GM19455 (cell line): Measurements from ENCODE around the gene PGLYRP1.

Experiments
- ATAC-seq: cut with Tn5 transposase; IDR thresholded peaks from one replicate; pipeline ENCODE4 v1.9.1; 2021; ENCODE audit not compliant: unreplicated experiment

The PGLYRP1 gene

GRCh38 chr19:45972081-45972946, 50.5 kb downstream of the PGLYRP1 start:
- no peak for ATAC-seq

DNA sequence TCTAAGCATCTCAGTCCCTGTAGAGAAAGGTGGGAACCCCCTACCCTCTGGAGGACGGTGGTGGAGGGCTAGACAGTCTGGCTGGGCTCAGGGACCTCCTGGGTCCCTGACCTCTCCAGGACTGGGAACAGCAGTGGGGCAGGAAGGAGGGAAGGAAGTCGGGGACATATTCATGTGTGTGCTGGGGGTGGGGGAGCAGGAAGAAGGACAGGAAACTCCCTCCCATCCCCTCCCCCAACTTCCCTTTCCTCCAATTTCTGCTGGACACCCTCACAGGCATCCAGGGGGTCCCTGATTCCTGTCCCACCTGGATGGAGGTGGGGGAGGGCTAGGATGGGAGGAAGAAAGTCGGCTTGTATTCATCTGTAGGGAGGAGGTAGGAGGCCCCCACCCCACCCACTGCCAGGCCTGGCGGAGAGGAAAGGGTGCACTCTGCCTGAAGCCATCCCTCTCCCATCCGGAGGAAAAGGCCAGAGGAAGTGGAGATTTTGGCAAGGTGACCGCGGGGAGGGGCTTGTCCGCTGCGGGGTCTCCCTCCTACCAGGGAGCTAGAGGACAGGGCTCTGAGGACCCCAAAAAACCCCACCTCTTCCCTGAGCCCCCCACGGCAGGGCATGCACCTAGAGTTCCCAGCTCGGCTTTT, 51.5 kb downstream of the PGLYRP1 start:
- no peak for ATAC-seq

DNA sequence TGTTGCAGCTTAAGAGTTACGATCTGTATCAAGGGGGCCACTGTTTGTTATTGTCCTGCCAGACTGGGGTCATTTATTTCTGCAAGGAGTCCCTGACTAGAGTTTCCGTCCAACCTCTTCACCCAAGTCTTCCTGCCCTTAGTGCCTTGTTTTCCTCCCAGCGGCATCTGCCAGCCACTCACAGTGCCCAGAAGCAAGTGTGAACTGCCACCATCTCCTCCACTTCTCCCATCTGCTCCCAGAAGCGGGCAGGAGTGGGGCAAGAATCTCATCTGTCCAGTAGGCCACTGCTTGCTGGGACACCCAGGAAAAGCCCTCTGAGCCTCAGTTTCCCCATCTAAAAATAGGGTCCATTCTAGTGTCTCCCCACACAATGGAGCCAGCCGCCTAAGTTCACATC, 53.2 kb downstream of the PGLYRP1 start:
- no peak for ATAC-seq
